ENCODE results near the gene HSD3B7. TPM values are rescaled to one million over a fixed set of nuclear protein-coding genes. Genes with fewer than 3 reads are reported as not detected.

The HSD3B7 gene
- total and polyA plus RNA-seq, 2 of the 8 experiments (the other 6 are each of a cell fraction or from before 2014, with no cell fraction given), result 2.9 to 6.6 TPM

- Histone ChIP-seq H3K23ac (ENCODE audit: insufficient read length) (no peak overlapping the region), H3K23me2 (ENCODE audit: low read depth, low read length) (peaks cover under 1% of the 10 kb centered on the region), H3K4me1 (replicated peaks in 1 of 4; ENCODE audit: control insufficient read depth in 3 of 4, insufficient read depth in 4 of 4, low read length in 3 of 4) (peaks cover 0 to 16% (median 7%) of the 10 kb centered on the region in 4 experiments; a peak in 5 of 7 replicates), H3K4me3 (ENCODE audit: extremely low read depth in 1 of 4, insufficient read depth in 2 of 4, low read depth in 3 of 4, low read length in 4 of 4) (no peak overlapping the region), H3K18ac (ENCODE audit: extremely low read depth, low read length) (no peak overlapping the region), H3K9me3 (ENCODE audit: insufficient read depth in 2 of 2, low read depth in 1 of 2, low read length in 1 of 2) (no peaks in the 10 kb centered on the region), H2AK5ac (ENCODE audit: low read depth, low read length) (no peak overlapping the region), H4K91ac (replicated peaks; ENCODE audit: insufficient read length, low read length) (no peak overlapping the region), H2BK20ac (ENCODE audit: low read length) (no peak overlapping the region), H2BK15ac (ENCODE audit: low read length) (no peak overlapping the region), H4K5ac (ENCODE audit: insufficient read length, low read depth, low read length) (no peak overlapping the region), H3K4ac (replicated peaks; ENCODE audit: insufficient read length, low read depth, low read length) (no peak overlapping the region), H2AFZ (ENCODE audit: low read length) (no peak overlapping the region), H2BK12ac (ENCODE audit: low read depth, low read length) (no peak overlapping the region), H2BK5ac (ENCODE audit: low read depth, low read length) (no peak overlapping the region), H3K4me2 (ENCODE audit: insufficient read depth in 1 of 2, low read depth in 2 of 2, low read length in 2 of 2) (no peak overlapping the region), H3K27me3 (replicated peaks in 1 of 4; ENCODE audit: control insufficient read depth in 3 of 4, extremely low read depth in 1 of 4, insufficient read depth in 3 of 4, low read length in 3 of 4) (no peaks in the 10 kb centered on the region), H3K56ac (replicated peaks; ENCODE audit: insufficient read length, low read depth, low read length) (no peak overlapping the region), H4K20me1 (replicated peaks in 1 of 2; ENCODE audit: control insufficient read depth in 1 of 2, insufficient read depth in 2 of 2, low read length in 2 of 2) (peaks cover 9 to 15% of the 10 kb centered on the region in 2 experiments), H3K79me1 (ENCODE audit: low read depth, low read length) (peaks cover 4% of the 10 kb centered on the region), H3K9ac (replicated peaks in 1 of 4; ENCODE audit: extremely low read depth in 1 of 4, low read depth in 3 of 4, low read length in 3 of 4) (no peak overlapping the region), H3K36me3 (ENCODE audit: control insufficient read depth in 2 of 4, insufficient read depth in 4 of 4, low read length in 3 of 4) (peaks cover 7 to 11% (median 9%) of the 10 kb centered on the region in 4 experiments), H3K79me2 (ENCODE audit: control insufficient read depth in 1 of 2, insufficient read depth in 2 of 2, low read length in 2 of 2) (peaks cover 0 to 15% of the 10 kb centered on the region in 2 experiments; a peak in 3 of 4 replicates), H2BK120ac (replicated peaks; ENCODE audit: low read depth, low read length) (no peak overlapping the region), H3K27ac (ENCODE audit: low read depth, low read length) (no peak overlapping the region), H4K8ac (ENCODE audit: extremely low read depth, insufficient read depth, low read length) (no peak overlapping the region), H3K14ac (ENCODE audit: insufficient read length) (no peak overlapping the region)
- TF ChIP-seq CHD2 (IDR thresholded peaks at IDR 0.05; ENCODE audit: low read length) (no peak), JUND (IDR thresholded peaks at IDR 0.05; ENCODE audit: low read length) (no peak), RFX5 (IDR thresholded peaks at IDR 0.05; ENCODE audit: borderline replicate concordance, low read depth, low read length) (no peak)
- FAIRE-seq (no peak), DNase-seq (ENCODE audit: low read depth in 1 of 2, low spot score in 2 of 2) (no peak)
- POLR2A ChIA-PET (ENCODE audit: partially characterized antibody), result interaction anchor here (0.7 to 3.3 kb wide), 8 partner anchors 11 to 166 kb away, joined by 3 to 26 read pairs (median 3); no protein-coding TSS in a partner anchor
- CTCF ChIA-PET (ENCODE audit: partially characterized antibody), result interaction anchor here (1.2 to 4.1 kb wide), 6 partner anchors 13 to 87 kb away, joined by 3 to 39 read pairs (median 8); partner anchors contain the start of gene HSD3B7
- WGBS, 2 experiments (ENCODE audit: extremely low coverage in 1 of 2, insufficient coverage in 1 of 2, insufficient read length in 1 of 2, insufficient replicate concordance in 2 of 2, low coverage in 1 of 2, low lambda C conversion rate in 2 of 2, missing lambda C conversion rate in 1 of 2), result 90% methylated on average over 8 of the region's 8 CpGs; no CpG with 5 or more reads in 1 of the 2 experiments
These were observed 30.0 kb upstream of the HSD3B7 start for GRCh38 chr16:30954993-30955392.

Measured in H1 (cell line).